ENCODE measurements around the gene DPF1.

Gene DPF1

DNA sequence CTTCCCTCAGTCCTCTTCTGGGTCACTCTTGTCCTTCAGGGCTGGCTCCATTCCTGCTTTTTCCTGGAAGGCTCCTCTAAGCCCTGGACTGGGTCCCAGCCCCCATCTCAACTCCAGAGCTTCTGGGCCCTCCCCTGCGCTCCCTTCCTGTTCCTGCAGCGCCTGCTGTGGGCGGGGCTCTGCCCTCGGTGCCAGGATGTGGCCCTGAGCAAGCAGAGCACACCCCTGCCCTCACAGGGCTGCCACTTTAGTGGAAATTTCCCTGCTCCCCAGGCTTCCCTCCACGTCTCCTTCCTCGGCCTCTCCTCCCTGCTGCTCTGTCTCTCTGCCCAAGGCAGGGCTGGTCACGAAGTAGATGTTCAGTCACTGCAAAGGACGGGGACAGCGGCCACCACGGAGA, 28.8 kb downstream of the DPF1 start:
- no peak for DNase-seq

DNA sequence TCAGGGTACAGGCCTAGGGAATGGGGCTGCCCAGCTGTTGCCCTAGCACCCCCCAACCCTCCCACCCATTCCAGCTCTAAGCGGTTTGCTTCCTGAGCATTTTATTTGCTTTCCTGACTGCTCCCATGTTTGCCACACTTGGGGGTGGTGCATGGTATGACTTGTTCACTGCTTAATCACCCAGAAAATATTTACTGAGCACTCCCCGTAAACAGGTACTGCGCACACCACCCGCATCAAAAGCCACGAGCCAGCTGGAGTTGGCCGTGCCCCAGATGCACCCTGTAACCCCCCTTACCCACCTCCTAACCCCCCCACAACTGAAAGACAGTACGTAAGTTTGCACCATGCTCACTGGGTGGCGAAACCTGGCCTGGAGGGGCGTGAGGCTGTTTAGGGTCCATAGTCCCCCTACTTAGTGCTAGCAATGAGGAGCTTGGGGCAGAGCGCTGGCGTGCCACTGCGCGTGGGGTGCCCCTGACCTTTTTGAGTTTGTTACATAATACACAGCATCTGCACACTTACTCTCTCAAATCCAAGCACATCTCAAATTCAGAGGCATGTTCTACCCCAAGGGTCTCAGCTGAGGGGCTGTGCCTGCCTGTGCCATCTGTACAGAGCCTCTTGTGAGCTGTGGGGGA, 29.8 kb downstream of the DPF1 start:
- no peak for DNase-seq

DNA sequence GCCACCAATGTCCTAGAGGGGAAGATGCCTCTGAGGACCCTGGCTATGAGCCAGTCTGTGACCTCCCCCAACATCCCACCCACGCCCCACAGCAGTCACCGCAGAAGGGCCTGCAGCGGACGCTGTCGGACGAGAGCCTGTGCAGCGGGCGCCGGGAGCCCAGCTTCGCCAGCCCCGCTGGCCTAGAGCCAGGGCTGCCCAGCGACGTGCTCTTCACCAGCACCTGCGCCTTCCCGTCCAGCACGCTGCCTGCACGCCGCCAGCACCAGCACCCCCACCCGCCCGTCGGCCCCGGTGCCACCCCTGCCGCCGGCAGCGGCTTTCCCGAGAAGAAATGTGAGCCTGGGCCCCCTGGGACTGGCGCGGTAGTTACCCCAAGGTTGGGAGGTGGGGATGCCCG, 30.6 kb downstream of the DPF1 start:
- DNase-seq = no peak

DNA sequence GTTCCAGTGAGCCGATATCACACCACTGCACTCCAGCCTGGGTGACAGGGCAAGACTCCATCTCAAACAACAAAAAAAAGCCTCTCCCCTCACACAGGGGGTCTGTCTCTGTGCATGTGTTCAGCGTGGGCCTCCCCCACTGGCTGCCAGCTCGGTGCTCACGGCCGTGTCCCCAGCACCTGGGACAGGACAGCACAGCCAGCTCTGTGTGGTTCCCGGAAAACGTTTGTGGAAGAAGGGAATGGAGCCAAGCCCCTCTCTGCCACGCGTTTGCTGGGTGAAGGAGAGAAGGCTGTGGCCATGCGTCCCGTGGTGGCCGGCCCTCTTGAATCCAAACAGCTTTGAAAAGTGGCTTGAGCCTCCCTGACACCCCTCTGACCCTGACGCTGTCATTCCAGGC, 32.3 kb downstream of the DPF1 start:
- DNase-seq = no peak

DNA sequence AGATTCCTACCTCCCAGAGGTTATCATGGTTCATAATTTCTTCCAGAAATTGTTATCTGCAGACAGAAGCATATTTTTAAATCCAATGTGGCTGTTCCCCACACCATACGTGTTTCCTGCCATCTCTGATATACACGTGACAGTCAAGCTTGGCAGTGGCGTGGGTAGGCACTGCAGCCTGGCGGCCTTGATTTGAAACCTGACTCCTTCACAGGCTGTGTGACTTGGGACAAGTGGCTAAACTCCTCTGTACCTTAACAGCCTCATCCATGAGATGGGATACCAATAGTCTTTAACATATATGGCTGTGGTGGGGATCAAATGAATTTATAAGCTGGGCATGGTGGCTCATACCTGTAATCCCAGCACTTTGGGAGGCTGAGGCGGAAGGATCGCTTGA, 33.2 kb downstream of the DPF1 start:
- DNase-seq = no peak

DNA sequence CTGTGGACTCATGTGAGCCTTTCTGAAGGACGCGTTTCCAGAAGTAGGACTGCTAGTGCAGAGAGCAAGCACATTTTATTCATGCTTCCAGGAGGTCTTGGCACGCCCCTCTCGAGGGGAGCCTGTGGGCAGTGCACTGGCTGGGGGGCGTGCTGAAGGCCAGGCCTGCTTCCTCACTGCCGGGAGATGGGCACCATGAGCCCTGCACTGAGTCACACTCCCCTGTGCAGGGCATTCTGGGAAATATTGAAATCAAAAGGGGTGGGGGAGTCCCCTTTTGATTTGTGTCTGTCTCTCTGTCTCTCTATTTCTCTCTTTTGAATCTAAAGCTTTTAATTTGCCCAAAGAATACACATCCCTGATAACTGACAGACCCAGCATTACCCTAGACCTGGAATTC, 34.0 kb downstream of the DPF1 start:
- DNase-seq = no peak

DNA sequence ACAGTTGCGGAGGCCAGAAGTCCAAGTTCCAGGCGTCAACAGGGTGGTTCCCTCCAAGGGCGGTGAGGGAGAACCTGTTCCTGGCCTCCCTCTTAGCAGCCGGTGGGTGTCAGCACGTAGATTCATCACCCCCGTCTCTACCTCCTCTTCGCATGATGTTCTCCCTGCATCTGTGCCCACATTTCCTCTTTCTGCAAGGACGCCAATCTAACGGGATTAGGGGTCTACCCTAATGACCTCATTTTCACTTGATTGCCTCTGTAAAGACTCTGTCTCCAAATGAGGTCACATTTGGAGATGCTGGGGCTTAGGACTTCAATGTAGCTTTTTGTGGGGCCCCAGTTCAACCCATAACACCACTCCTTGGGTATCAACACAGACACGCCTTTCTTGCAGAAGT, 38.5 kb downstream of the DPF1 start:
- no peak for DNase-seq

DNA sequence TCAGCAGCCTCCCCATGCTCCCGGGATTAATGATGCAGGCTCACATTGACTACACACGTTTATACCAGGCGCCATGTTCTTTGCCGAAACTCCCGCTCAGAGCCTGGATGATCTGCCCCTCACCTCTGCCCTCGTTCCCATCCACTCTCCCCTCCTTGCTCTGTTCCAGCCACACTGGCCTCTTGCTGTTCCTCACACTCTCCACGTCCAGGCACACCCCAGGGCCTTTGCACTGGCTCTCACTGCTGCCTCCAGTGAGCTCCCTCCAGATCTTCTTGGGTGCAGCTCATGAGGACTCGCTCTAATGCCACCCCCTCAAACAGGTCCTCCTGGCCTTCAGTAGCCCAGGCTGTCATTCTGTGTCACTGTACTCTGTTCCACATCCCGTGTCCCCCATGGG, 39.2 kb downstream of the DPF1 start:
- no peak for DNase-seq

DNA sequence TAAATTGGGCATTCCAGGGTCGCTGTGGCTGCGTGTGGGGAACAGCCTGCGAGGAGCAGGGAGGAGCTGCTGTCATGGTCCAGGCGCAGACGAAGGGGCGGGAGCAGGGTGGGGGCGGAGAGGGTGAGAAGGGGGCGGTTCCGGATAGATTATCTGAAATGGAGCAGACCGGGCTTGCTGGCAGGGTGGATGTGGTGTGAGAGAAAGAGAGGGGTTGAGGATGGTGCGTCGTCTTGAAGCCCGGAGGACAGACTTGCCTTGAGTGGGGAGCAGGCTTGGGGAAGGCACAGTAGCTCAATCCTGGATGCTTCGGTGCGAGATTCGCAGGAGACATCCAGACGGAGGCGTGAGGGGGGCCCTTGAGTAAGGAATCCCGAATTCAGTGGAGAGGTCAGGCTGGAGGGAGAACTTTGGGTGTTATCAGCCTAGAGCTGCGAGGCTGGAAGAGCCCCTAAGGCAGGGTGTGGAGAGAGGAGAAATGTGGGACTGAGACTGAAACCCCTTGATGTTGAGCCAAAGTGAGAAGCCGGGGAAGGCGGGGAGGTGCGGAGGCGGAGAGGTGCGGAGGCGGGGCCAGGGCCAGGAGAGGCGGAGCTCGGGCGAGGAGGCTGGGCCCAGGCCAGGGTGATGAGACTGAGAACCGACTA, 40.6 kb downstream of the DPF1 start:
- DNase-seq = peak; percentile 9

DNA sequence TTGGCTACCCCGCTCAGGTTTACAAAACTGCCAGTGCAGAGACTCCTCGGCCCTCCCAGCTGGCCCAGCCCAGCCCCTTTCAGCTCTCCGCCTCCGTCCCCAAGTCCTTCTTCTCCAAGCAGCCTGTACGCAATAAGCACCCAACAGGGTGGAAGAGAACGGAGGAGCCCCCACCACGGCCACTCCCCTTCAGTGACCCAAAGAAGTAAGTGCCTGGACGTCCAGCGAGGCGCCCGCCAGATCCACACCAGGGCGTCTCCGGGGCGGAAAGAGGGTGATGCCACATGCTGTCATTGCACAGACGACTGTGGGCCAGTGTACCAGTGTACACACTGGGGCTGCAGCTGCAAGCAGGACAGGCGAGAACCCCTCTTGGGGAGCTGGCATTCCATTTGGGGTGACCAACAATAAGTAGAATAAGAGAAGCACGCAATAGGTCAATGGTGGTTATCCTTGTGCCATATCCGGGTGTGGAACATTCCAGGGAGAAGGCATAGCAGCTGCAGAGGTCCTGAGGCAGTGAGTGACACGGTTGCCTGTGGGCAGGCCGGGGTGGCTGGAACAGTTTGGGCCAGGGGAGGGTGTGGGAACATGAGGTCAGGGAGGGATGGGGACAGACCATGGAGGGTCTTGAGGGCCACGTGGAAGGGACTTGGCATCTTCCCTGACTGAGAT, 41.3 kb downstream of the DPF1 start:
- DNase-seq = no peak

DNA sequence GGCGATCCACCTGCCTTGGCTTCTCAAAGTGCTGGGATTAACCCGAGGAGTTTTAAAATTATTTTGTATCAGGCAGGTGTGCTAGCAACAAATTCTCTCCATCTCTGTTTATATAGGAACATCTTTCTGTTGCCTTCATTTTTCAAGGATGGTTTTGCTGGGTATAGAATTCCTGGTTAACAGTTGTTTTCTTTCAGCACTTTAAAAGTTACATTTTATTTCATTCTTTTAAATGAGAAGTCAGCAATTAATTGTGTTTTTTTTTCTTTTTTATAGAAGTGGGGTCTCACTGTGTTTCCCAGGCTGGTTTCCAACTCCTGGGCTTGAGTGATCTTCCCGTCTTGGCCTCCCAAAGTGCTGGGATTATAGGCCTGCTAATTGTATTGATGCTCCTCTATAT, 44.0 kb downstream of the DPF1 start:
- DNase-seq = no peak

DNA sequence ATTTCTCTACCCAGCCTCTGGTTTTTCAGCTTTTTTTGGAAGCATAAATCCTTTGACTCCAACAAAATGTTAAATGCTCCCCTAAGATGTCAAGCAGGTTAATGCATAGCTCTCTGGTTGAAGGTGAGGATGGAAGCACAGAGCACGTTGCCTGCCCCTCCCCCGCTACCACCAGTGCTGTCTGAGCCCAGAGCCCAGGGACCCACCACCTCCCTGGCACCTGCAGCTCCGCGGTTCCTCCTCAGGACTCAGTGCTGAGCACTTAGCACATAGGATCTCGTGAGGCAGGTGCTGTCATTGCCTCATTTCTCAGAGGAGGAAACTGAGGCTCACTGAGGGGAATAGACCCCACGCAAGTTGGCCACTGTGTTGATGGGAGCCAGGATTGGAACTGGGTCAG, 48.6 kb downstream of the DPF1 start:
- no peak for DNase-seq

DNA sequence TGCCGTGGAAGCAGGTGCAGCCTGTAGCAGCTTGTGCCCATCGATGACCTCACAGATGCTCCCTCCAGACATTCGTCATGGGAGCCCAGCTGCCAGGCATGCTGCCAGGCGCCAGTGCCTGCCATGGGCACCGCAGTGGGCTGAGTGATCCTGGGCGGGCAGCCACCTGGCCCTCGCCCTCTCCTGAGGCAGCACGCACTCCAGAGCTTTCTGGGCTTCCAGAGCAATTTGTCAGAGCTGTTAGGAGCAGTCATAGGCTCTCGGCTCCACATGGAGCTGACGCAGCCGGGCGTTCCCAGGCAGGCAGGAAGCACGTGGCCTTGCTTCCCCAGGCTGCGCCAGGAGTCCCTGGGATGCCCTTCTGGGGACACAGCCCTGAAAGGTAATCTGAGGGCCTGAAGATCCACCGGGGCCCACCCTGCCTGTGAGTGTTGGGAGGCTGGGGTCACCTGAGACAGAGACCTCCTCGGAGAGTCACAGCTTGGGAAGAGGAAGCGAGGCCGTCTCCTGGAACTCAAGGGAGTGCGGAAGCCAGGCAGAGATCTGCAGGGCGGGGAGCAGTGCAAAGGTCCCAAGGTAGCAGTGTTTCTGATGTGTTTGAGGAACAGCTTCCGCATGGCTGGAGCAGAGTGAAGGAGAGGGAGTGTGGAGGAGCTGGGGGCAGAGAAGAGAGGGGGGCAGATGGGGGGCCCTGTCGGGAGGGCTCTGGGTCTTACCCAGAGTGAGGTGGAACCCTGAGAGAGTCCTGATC, 50.6 kb downstream of the DPF1 start:
- peak; percentile 7 for DNase-seq

DNA sequence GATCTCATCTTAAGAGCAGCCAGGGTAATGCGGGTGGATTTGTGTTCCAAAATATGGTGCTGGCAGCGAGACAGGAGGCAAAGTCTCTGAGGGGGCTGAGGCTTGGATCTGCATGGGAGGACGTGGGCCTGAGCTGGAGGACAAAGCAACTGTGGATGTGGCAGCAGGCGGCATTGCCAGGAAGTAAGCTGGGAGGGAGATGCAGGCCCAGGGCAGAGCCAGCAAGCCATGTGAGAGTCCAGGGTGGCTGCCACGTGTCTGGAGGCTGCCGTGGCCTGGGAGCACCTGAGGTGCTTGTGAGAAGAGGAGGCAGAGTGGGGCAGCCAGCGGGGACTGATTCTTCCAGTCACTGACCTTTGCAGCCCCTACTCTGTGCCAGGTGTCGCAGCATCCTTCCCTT, 52.0 kb downstream of the DPF1 start:
- DNase-seq = no peak

DNA sequence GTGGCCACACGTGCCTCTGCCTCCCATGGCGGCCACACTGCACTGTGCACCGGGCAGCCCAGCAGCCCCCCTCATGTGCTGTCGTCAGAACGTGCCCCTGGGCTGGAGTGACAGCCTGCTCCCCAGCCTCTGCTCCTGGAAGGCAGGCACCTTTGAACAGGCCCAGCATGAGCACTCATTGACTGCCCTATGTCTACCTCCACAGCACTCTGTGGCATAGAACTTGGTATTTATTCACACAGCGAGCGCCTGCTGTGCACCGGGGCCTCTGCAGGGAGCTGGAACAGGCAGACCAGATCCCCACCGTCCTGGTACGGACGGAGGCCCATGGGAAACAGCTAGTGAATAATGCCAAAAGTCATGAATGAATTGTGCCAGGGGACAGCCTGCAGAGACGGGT, 53.7 kb downstream of the DPF1 start:
- no peak for DNase-seq

DNA sequence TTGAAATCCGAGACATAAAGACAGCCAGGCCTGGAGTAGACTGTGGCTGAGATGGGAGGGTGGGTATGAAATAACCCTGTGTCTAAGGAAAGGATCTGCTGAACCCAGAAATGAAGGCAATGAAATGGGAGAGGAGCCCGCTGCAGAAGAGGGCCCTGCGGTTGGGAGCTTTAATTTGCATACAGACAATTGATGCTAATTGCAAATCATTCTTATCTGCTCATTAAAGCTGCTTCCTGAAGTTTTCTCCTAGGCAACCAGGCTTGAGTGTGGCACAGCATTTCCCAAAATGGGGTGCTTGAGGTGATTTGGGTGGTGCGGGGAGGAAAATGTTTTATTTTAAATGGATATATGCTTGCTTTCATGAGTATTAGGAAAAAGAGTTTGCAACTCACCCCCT, 55.4 kb downstream of the DPF1 start:
- DNase-seq = no peak

DNA sequence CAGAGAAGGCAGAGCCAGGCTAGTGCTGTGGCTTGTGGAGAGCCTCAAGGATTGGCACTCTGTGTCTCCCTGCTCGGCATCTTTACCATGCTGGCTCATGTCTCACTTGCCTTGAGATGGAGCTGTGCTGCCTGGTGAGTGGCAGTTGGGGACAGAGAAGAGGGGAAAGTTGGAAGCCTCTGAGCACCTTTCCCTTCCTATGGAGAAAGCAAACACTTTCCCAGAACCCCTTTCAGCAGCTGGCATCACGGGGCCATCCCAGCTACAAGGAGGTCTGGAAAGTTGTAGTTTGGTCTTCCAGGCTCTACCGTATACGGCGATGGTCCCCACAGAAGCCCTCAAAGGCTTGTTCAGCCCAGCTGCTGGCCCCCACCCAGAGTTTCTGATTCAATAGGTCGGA, 58.7 kb downstream of the DPF1 start:
- DNase-seq = no peak

DNA sequence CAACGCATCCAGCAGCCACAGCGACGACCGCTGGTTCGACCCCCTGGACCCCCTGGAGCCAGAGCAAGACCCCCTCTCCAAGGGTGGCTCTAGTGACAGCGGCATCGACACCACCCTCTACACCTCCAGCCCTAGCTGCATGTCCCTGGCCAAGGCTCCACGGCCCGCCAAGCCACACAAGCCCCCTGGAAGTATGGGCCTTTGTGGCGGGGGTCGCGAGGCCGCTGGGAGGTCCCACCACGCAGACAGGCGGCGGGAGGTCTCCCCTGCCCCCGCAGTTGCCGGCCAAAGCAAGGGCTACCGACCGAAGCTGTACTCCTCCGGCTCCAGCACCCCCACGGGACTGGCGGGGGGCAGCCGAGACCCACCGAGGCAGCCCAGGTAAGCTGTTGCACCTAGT, 59.5 kb downstream of the DPF1 start:
- no peak for DNase-seq

DNA sequence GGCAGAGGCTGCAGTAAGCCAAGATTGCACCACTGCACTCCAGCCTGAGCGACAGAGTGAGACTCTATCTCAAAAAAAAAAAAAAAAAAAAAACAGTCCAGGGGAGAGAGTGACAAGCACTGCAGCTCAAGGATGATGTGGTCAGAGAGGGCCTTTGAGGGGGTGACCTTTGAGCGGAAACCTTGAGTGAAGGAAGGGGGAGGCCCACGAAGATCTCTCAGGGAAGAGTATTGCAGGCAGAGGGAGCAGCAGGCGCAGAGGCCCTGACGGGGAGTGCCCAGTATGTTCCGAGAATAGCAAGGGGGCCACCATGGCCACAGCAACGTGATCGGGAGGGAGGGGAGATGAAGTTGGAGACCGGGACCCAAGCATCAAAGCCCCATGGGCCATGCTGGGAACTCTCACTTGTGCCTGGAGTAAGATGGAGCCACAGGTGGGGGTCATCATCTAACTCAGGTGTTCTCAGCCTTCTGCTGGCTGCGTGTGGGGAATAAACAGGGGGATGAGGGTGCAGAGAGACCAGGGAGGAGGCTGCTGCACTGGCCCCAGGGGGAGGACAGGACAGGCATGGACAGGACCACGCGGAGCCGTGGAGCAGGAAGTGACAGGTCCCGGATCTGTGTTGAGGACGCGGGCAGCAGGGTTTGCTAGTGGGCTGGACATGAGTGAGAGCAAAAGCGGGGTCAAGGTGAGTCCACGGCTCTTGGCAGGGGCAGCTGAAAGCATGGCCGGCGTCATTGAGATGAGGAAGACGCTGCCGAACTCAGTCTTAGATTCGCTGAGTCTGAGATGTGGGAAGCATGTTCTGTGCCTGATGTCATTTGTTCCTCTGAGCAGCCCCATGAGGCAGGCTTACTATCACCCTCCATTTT, 60.4 kb downstream of the DPF1 start:
- no peak for DNase-seq

DNA sequence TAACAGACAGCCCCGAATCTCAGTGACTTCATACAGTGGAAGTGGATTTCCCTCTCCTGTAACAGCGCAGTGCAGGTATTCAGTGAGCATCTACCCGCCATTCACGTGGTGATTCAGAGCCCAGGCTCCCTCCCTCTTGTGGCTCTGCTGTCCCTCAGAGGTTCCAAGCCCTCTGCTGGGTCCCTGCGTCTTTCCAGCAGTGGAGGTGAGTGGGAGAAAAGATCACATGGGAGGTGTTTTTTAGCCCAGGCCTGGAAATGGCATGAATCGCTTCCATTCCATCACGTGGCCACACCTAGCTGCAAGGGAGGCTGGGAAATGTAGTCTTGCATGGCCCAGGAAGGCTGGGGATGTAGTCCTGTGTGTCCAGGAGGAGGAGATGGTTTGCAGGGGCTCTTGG, 61.4 kb downstream of the DPF1 start:
- no peak for DNase-seq

DNA sequence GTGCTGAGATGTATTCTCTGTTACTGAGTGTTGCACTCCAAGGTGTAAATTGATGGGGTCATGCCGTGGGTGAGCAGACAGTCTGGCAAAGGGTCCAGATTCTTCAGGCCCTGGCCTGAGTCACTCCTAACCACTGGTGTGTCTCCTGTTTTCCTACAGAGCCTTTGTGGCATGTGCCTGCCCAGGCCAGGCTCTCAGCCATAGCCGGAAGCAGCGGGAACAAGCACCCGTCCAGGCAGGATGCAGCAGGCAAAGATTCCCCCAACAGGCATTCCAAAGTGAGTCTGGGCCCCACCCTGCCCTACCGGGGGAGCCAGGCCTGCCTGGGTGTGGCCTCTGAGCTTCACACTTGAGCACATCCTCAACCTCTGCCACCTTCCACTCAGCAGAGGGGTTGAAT, 61.9 kb downstream of the DPF1 start:
- DNase-seq = no peak

All from fibroblast of skin of right quadriceps (primary cell).